T-helper 1 cell treated with Interleukin-12 subunit alpha and Interleukin-12 subunit beta and Interleukin-4 antibody, amounts not matched to agents 30 μg/mL and 1 μg/mL, for 36 hours (primary cell): ENCODE results near the gene SH2D3C.

Experiments used
- H3K27ac Mint-ChIP-seq: one replicate; pipeline ENCODE4 v1.8.0; 2021; ENCODE audit warnings: mild to moderate bottlenecking, mixed read lengths
- H3K27me3 Mint-ChIP-seq: one replicate; pipeline ENCODE4 v1.8.0; 2021; ENCODE audit warnings: low read depth, mixed read lengths
- H3K36me3 Mint-ChIP-seq: one replicate; pipeline ENCODE4 v1.8.0; 2021; ENCODE audit warnings: low read depth, mixed read lengths
- H3K4me1 Mint-ChIP-seq: one replicate; pipeline ENCODE4 v1.8.0; 2021; ENCODE audit warnings: low read depth, mixed read lengths
- H3K4me3 Mint-ChIP-seq: one replicate; pipeline ENCODE4 v1.8.0; 2021; ENCODE audit warnings: mild to moderate bottlenecking, moderate library complexity, mixed read lengths
- H3K9me3 Mint-ChIP-seq: one replicate; pipeline ENCODE4 v1.8.0; 2021; ENCODE audit warnings: mixed read lengths

SH2D3C gene

DNA sequence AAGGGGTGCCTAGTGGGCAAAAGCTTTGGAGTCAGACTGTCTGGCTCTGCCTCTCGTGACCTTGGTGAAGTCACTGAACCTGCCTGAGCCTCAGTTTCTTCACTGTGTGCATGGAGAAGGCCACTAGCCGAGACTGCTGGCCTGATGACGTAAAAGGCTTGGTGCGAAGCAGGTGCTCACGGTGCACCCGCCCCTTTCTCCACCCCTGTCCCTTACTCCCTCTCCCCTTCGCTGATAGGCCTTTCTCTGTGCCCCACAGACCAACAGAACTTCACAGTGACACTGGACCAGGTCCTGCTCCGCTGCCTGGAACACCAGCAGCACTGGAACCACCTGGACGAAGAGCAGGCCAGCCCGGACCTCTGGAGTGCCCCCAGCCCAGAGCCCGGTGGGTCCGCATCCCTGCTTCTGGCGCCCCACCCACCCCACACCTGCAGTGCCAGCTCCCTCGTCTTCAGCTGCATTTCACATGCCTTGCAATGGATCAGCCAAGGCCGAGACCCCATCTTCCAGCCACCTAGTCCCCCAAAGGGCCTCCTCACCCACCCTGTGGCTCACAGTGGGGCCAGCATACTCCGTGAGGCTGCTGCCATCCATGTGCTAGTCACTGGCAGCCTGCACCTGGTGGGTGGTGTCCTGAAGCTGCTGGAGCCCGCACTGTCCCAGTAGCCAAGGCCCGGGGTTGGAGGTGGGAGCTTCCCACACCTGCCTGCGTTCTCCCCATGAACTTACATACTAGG is 34.6 kb upstream of the SH2D3C start:
- no peaks in the 10 kb centered on the region for H3K4me1 Mint-ChIP-seq
- H3K27me3 Mint-ChIP-seq = no peaks in the 10 kb centered on the region
- no peaks in the 10 kb centered on the region for H3K9me3 Mint-ChIP-seq
- no peak overlapping the region for H3K4me3 Mint-ChIP-seq
- peaks cover 26% of the 10 kb centered on the region for H3K36me3 Mint-ChIP-seq
- no peak overlapping the region for H3K27ac Mint-ChIP-seq

DNA sequence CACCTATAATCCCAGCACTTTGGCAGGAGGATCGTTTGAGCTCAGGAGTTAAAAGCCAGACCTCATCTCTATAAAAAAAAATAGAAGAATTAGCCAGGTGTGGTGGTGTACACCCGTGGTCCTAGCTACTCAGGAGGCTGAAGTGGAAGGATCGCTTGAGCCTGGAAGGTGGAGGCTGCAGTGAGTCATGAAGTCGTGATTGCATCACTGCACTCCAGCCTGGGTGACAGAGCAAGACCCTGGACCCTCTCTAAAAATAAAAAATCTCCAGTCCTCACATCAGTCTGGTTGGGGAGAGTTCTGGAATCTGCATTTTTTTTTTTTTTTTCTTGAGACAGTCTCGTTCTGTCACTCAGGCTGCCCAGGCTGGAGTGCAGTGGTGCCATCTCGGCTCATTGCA is 33.5 kb upstream of the SH2D3C start:
- Mint-ChIP-seq H3K4me1 (no peaks in the 10 kb centered on the region), H3K27me3 (no peaks in the 10 kb centered on the region), H3K36me3 (peaks cover 21% of the 10 kb centered on the region), H3K4me3 (no peak overlapping the region), H3K27ac (no peak overlapping the region), H3K9me3 (no peaks in the 10 kb centered on the region)

GRCh38 chr9:127810378-127811187 is 32.1 kb upstream of the SH2D3C start:
- no peaks in the 10 kb centered on the region for H3K27me3 Mint-ChIP-seq
- H3K9me3 Mint-ChIP-seq = no peaks in the 10 kb centered on the region
- no peak overlapping the region for H3K27ac Mint-ChIP-seq
- H3K4me3 Mint-ChIP-seq = no peak overlapping the region
- H3K36me3 Mint-ChIP-seq = peaks cover 23% of the 10 kb centered on the region
- peaks cover 5% of the 10 kb centered on the region for H3K4me1 Mint-ChIP-seq

GRCh38 chr9:127809540-127810377 is 31.3 kb upstream of the SH2D3C start:
- no peak overlapping the region for H3K27ac Mint-ChIP-seq
- peaks cover 5% of the 10 kb centered on the region for H3K4me1 Mint-ChIP-seq
- H3K9me3 Mint-ChIP-seq = no peaks in the 10 kb centered on the region
- no peak overlapping the region for H3K4me3 Mint-ChIP-seq
- no peaks in the 10 kb centered on the region for H3K27me3 Mint-ChIP-seq
- H3K36me3 Mint-ChIP-seq = peaks cover 23% of the 10 kb centered on the region

GRCh38 chr9:127809002-127809539 is 30.6 kb upstream of the SH2D3C start:
- no peak overlapping the region for H3K4me3 Mint-ChIP-seq
- H3K27me3 Mint-ChIP-seq = no peaks in the 10 kb centered on the region
- H3K4me1 Mint-ChIP-seq = peaks cover 5% of the 10 kb centered on the region
- H3K9me3 Mint-ChIP-seq = no peaks in the 10 kb centered on the region
- H3K36me3 Mint-ChIP-seq = peaks cover 26% of the 10 kb centered on the region
- H3K27ac Mint-ChIP-seq = no peak overlapping the region

DNA sequence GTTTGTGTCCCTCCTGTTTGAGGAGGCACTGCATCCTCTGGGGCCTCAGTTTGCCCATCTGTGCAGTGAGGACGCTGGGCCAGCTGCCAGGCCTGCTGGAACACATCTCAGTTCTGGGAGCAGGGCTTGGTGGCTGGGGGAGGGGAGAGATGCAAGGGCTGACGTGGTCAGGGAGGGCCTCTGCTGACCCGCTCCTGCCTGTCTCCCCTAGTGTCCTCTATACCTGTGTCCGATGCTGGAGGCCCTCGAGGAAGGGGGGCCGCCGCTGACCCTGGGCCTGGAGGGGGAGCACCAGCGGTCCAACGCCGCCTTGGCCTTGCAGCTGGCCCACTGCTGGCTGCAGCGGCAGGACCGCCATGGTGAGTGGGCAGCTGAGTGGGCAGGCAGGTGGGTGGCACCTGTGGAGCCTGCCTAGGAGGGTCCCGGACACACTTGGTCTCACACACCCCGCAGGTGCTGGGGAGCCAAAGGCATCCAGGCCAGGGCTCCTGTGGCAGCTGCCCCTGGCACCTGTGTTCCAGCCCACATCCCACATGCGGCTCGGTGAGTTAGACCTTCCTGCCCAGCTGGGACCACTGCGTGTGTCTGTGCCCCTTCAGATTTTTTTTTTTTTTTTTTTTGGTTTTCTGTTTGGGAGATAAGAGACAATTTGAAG is 30.0 kb upstream of the SH2D3C start:
- H3K36me3 Mint-ChIP-seq = peaks cover 23% of the 10 kb centered on the region
- H3K9me3 Mint-ChIP-seq = no peaks in the 10 kb centered on the region
- H3K4me3 Mint-ChIP-seq = no peak overlapping the region
- peaks cover 8% of the 10 kb centered on the region for H3K4me1 Mint-ChIP-seq
- H3K27ac Mint-ChIP-seq = no peak overlapping the region
- H3K27me3 Mint-ChIP-seq = no peaks in the 10 kb centered on the region

DNA sequence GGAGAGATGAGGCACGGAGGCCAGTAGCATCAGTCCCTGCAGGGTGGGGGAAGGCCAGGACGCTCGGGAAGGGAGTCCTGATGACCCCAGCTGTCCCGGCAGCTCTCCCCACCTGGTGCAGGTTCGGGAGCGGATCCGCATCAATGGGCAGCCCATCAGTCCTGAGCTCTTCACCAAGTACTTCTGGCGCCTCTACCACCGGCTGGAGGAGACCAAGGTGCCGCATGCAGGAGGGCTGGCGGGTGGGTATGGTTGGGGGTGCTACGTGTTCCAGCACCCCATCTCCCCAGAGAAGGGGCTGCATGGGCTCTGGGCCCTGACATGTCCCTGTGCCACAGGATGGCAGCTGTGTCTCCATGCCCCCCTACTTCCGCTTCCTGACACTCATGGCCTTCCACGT is 28.4 kb upstream of the SH2D3C start:
- H3K27ac Mint-ChIP-seq = no peak overlapping the region

DNA sequence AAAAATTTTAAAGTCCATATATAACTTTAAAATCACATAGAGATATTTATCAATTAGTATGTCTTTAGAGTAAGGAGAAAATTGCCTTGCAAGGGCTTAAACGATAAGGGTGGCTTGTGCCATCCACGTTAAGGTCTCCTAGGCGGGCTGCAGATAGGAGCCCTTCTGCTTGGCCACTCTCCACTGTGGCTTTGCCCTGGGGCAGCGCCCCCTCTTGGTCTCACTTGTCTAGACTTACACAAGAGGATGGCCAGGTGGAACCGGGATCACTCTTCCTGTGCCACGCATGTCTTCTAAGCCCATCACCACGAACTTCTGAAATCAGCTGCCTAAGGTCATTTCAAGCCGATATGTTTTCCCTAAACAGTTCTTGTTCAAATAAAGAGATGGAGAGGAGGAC is 27.2 kb upstream of the SH2D3C start:
- Mint-ChIP-seq H3K27me3 (no peaks in the 10 kb centered on the region), H3K9me3 (no peaks in the 10 kb centered on the region), H3K4me3 (no peak overlapping the region), H3K4me1 (peaks cover 13% of the 10 kb centered on the region), H3K36me3 (peaks cover 19% of the 10 kb centered on the region), H3K27ac (no peak overlapping the region)

More for the DNA sequence above, 28.4 kb upstream of the SH2D3C start:
- Mint-ChIP-seq H3K36me3 (peaks cover 23% of the 10 kb centered on the region), H3K27me3 (no peaks in the 10 kb centered on the region), H3K9me3 (no peaks in the 10 kb centered on the region), H3K4me3 (no peak overlapping the region), H3K4me1 (peaks cover 13% of the 10 kb centered on the region)

GRCh38 chr9:127803507-127804352 is 25.3 kb upstream of the SH2D3C start:
- Mint-ChIP-seq H3K4me3 (peak overlapping the region; percentile 95), H3K9me3 (no peaks in the 10 kb centered on the region), H3K27me3 (no peaks in the 10 kb centered on the region), H3K27ac (peak overlapping the region; percentile 94), H3K36me3 (peaks cover 16% of the 10 kb centered on the region), H3K4me1 (peaks cover 13% of the 10 kb centered on the region)

- peak within 1 kb of the TSS; percentile 95 for H3K4me3 Mint-ChIP-seq
- peak within 1 kb of the TSS; percentile 94 for H3K27ac Mint-ChIP-seq
- no peaks in the 10 kb centered on the region for H3K9me3 Mint-ChIP-seq
- peaks cover 14% of the 10 kb centered on the region for H3K36me3 Mint-ChIP-seq
- H3K27me3 Mint-ChIP-seq = no peaks in the 10 kb centered on the region
- H3K4me1 Mint-ChIP-seq = peaks cover 13% of the 10 kb centered on the region
Measured at GRCh38 chr9:127802576-127803443, 24.3 kb upstream of the SH2D3C start, which contains the start of gene FPGS. Gene FPGS, plus strand, starts transcription at chr9:127802882. Its CDS starts 43 bp downstream, at chr9:127802925.

- Mint-ChIP-seq H3K36me3 (peaks cover 10% of the 10 kb centered on the region), H3K4me3 (peak overlapping the region; percentile 79), H3K4me1 (peaks cover 17% of the 10 kb centered on the region), H3K27ac (peak overlapping the region; percentile 73), H3K9me3 (no peaks in the 10 kb centered on the region), H3K27me3 (no peaks in the 10 kb centered on the region)
Measured at GRCh38 chr9:127801955-127802575, 23.6 kb upstream of the SH2D3C start.

GRCh38 chr9:127796852-127797370 is 18.4 kb upstream of the SH2D3C start:
- H3K4me1 Mint-ChIP-seq = peaks cover 20% of the 10 kb centered on the region
- no peaks in the 10 kb centered on the region for H3K9me3 Mint-ChIP-seq

More at GRCh38 chr9:127796852-127797370, 18.4 kb upstream of the SH2D3C start:
- H3K27ac Mint-ChIP-seq = peak overlapping the region; percentile 76
- H3K36me3 Mint-ChIP-seq = peaks cover 8% of the 10 kb centered on the region
- H3K4me3 Mint-ChIP-seq = peak overlapping the region; percentile 79
- H3K27me3 Mint-ChIP-seq = no peaks in the 10 kb centered on the region
